ENCODE data around the gene SH3RF2. TPM values are rescaled to one million over a fixed set of nuclear protein-coding genes. Genes with fewer than 3 reads are reported as not detected.

Gene SH3RF2
- total RNA-seq, 2 experiments from 2014 or later: not detected

DNA sequence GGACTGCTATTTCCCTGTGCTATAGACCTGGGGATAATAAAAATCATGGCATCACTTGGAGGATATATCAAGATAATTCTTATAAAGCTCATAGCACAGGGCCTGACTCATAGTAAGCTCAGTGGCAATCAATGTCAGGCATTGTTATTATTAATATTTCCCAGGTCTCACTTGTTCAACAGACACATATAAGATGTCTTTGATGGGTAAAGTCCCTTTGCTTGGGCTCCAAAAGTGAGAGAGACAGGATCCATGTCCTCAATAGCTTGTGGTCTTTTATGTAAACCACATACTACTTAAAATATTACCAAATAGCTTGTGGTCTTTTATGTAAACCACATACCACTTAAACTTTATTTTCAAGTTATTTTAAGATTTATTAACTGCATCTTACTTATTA is 11.2 kb downstream of the SH3RF2 start:
- ChIA-PET CTCF (no interaction called here), POLR2A (no interaction called here)
- no peaks in the 10 kb centered on the region for H3K9me3 Mint-ChIP-seq
- H3K27ac Mint-ChIP-seq: no peak overlapping the region
- TF ChIP-seq, protein P1, sequence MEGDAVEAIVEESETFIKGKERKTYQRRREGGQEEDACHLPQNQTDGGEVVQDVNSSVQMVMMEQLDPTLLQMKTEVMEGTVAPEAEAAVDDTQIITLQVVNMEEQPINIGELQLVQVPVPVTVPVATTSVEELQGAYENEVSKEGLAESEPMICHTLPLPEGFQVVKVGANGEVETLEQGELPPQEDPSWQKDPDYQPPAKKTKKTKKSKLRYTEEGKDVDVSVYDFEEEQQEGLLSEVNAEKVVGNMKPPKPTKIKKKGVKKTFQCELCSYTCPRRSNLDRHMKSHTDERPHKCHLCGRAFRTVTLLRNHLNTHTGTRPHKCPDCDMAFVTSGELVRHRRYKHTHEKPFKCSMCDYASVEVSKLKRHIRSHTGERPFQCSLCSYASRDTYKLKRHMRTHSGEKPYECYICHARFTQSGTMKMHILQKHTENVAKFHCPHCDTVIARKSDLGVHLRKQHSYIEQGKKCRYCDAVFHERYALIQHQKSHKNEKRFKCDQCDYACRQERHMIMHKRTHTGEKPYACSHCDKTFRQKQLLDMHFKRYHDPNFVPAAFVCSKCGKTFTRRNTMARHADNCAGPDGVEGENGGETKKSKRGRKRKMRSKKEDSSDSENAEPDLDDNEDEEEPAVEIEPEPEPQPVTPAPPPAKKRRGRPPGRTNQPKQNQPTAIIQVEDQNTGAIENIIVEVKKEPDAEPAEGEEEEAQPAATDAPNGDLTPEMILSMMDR (IDR thresholded peaks at IDR 0.05): no peak
- H3K4me1 Mint-ChIP-seq (ENCODE audit: low read depth): peaks cover 18% of the 10 kb centered on the region
- H3K27me3 Mint-ChIP-seq: peaks cover 13% of the 10 kb centered on the region
- no peak for DNase-seq
- H3K4me3 Mint-ChIP-seq: no peak overlapping the region
- intact Hi-C loops (cut with micrococcal nuclease): no loop called here
- H3K36me3 Mint-ChIP-seq (ENCODE audit: low read depth): no peaks in the 10 kb centered on the region
- ATAC-seq: no peak

DNA sequence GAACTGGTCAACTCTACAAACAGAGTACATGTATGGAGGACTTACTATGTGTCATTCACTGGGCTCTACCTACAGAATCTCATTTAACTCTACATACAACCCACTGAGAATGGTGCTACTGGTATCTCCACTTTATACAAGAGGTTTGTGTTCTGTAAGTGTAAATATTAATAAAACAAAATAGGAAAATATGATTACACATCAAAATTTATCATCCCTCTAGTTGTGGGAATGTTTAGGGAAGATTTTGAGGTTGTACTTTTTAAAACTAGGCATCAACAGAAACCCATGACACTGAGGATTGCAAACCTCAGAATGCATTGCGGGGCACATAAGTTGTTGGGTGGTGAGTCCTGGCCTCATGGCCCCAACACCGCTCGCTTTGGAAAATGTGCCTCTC is 11.7 kb downstream of the SH3RF2 start:
- H3K27me3 Mint-ChIP-seq: peaks cover 13% of the 10 kb centered on the region
- no peak overlapping the region for H3K27ac Mint-ChIP-seq
- no peak for DNase-seq
- H3K4me3 Mint-ChIP-seq: no peak overlapping the region
- CTCF ChIA-PET: no interaction called here
- ATAC-seq: no peak
- H3K9me3 Mint-ChIP-seq: no peaks in the 10 kb centered on the region
- peaks cover 18% of the 10 kb centered on the region for H3K4me1 Mint-ChIP-seq (ENCODE audit: low read depth)
- TF ChIP-seq, protein P1 (IDR thresholded peaks at IDR 0.05): no peak
- POLR2A ChIA-PET: no interaction called here
- no peaks in the 10 kb centered on the region for H3K36me3 Mint-ChIP-seq (ENCODE audit: low read depth)
- intact Hi-C loops (cut with micrococcal nuclease): no loop called here

DNA sequence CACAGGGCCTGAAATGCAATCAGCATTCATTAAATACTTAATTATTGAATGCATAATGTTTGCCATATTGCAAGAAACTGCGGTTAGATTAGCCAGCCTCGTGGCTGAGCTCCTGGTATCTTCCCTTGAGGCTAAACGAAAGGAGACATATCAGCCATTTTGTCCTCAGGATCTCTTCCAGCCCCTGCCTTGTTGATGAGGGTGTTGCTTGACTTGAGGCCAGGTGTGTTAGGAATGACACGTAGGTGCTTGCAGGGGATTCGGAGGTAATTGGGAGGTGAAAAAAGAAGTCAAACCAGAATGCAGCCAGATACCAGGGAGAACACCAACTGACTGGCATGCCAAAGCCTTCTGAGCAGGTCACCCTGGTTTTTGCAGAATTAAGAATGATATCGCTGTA is 12.5 kb downstream of the SH3RF2 start:
- DNase-seq: no peak
- ChIA-PET CTCF (no interaction called here), POLR2A (no interaction called here)
- Mint-ChIP-seq H3K9me3 (no peaks in the 10 kb centered on the region), H3K4me1 (ENCODE audit: low read depth) (peaks cover 18% of the 10 kb centered on the region), H3K4me3 (no peak overlapping the region), H3K27ac (no peak overlapping the region), H3K27me3 (peaks cover 17% of the 10 kb centered on the region), H3K36me3 (ENCODE audit: low read depth) (no peaks in the 10 kb centered on the region)
- ATAC-seq: no peak
- TF ChIP-seq, protein P1 (IDR thresholded peaks at IDR 0.05): no peak
- intact Hi-C loops (cut with micrococcal nuclease): no loop called here

DNA sequence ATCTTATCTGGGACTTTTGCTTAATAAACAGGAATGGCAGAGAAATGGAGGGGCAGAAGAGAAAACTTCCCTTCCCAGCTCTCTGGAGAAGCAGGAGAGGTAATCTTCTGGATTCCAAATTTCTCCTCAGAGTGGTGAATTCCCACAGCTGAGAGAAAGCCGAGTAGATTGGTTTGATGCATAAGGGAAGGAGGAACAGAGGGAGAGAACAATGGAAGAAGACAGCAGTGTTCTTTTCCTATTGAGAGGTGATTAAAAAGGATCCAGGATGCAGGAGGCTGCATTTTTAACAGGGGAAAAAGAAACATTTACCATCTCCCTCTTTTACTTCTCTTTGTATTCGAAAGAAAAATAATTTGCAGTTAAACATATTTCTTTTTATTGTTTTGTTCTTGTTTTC is 13.1 kb downstream of the SH3RF2 start:
- H3K9me3 Mint-ChIP-seq: no peaks in the 10 kb centered on the region
- POLR2A ChIA-PET: no interaction called here
- H3K27me3 Mint-ChIP-seq: peaks cover 15% of the 10 kb centered on the region
- H3K4me3 Mint-ChIP-seq: no peak overlapping the region
- H3K36me3 Mint-ChIP-seq (ENCODE audit: low read depth): no peaks in the 10 kb centered on the region
- DNase-seq (no peak), ATAC-seq (no peak)
- intact Hi-C loops (cut with micrococcal nuclease): no loop called here
- H3K4me1 Mint-ChIP-seq (ENCODE audit: low read depth): peaks cover 18% of the 10 kb centered on the region
- CTCF ChIA-PET: interaction anchor here (1.6 kb wide), 1 partner anchor 124 kb away, joined by 3 read pairs; no protein-coding TSS in a partner anchor
- no peak overlapping the region for H3K27ac Mint-ChIP-seq
- TF ChIP-seq, protein P1 (IDR thresholded peaks at IDR 0.05): no peak

DNA sequence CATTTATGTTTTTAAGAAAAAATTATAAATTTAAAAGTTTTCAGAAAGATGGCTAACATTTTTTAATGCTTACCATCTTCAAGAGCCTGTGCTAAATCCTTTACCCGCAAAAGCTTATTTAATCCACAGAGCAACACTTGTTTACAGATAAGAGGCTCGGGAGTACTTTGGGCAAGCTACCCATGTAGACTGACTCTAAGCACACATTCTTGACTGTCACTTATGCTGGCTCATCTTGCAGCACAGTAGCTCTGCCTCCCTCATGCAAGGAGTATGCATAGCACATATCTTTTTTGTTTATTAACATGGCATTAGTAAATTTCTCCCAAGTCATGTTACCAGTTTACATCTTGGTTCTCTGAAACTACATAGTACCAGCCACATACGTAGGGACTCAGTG is 14.7 kb downstream of the SH3RF2 start:
- Mint-ChIP-seq H3K9me3 (no peaks in the 10 kb centered on the region), H3K36me3 (ENCODE audit: low read depth) (no peaks in the 10 kb centered on the region), H3K27me3 (peaks cover 13% of the 10 kb centered on the region), H3K4me3 (no peak overlapping the region), H3K4me1 (ENCODE audit: low read depth) (peaks cover 10% of the 10 kb centered on the region), H3K27ac (no peak overlapping the region)
- ChIA-PET POLR2A (no interaction called here), CTCF (interaction anchor here (1.6 kb wide), 1 partner anchor 125 kb away, joined by 3 read pairs; no protein-coding TSS in a partner anchor)
- TF ChIP-seq, protein P1 (IDR thresholded peaks at IDR 0.05): no peak
- intact Hi-C loops (cut with micrococcal nuclease): no loop called here
- DNase-seq: no peak
- no peak for ATAC-seq

Measured in activated CD8-positive, alpha-beta T cell treated with anti-CD3 and anti-CD28 coated beads for 36 hours (primary cell).